GM12891 (cell line): ENCODE data around the gene PISD.

Experiments used
- DNase-seq: peaks from one replicate; pipeline ENCODE4 v3.0.0; 2011; ENCODE audit warnings: low spot score; ENCODE audit not compliant: insufficient read length
- FAIRE-seq: peaks from 2 replicates; lab custom pipeline; 2011; peaks lifted over from hg19 to GRCh38; lab: Jason Lieb, UNC
- PAX5 ChIP-seq: IDR thresholded peaks from 2 replicates; pipeline ENCODE4 v1.6.1; 2011; ENCODE audit warnings: low read length, moderate library complexity, mild to moderate bottlenecking; ENCODE audit not compliant: insufficient read depth, severe bottlenecking
- POLR2A ChIP-seq: IDR thresholded peaks from 2 replicates; pipeline ENCODE4 v1.6.1; 2011; ENCODE audit warnings: low read depth, low read length, control low read depth
- POLR2AphosphoS5 ChIP-seq: IDR thresholded peaks from 2 replicates; pipeline ENCODE4 v1.6.1; 2011; ENCODE audit warnings: low read depth, low read length, control low read depth
- POU2F2 ChIP-seq: IDR thresholded peaks from 2 replicates; pipeline ENCODE4 v1.6.1; 2011; ENCODE audit warnings: low read depth, mild to moderate bottlenecking, control low read depth, low read length, moderate library complexity
- SPI1 ChIP-seq: IDR thresholded peaks from 2 replicates; pipeline ENCODE4 v1.6.1; 2011; ENCODE audit warnings: low read depth, low read length, control low read depth
- TAF1 ChIP-seq: IDR thresholded peaks from 2 replicates; pipeline ENCODE4 v1.6.1; 2011; ENCODE audit warnings: low read depth, low read length, control low read depth

The PISD gene

DNA sequence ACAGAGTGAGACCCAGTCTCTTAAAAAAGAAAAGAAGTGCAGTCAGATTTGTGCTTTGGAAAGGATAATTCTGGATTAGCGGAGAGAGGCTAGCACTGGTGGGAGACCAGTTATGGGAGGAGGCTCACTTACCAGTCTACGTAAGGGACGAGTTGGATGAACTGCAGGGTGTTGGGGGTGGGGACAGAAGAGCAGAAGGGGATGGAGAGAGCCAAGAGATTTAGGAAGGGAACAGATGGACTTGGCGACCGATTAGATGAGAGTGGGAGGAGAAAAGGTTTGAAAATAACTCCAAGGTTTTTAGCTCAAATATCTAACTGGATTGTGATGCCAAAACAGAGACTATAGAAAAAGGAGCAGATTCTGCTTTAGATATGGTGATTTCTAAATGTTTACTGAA is 84.3 kb downstream of the PISD start:
- FAIRE-seq: no peak
- TF ChIP-seq POLR2AphosphoS5 (no peak), SPI1 (no peak), POLR2A (no peak), TAF1 (no peak), PAX5 (no peak), POU2F2 (no peak)
- no peak for DNase-seq

DNA sequence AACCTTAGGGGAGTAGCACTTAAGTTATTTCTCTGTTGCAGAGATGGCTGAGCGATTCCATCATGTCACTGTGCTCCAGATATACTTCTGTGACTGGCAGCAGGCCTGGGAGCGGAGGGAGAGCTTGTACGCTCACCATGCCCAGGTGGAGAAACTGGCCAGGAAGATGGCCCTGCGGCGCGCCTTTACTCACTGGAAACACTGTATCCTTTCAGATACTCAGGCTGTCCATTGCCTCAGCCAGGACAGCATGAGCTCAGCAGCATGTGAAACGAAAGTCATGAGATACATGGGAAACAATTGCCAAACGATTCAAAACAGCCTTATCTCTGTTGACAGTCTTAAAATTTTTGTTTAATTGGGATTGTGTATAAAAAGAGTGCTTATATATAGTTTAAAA is 86.8 kb downstream of the PISD start:
- no peak for TF ChIP-seq PAX5
- no peak for TF ChIP-seq POLR2A
- no peak for TF ChIP-seq TAF1
- no peak for TF ChIP-seq POLR2AphosphoS5
- TF ChIP-seq POU2F2: no peak
- no peak for DNase-seq
- no peak for FAIRE-seq

DNA sequence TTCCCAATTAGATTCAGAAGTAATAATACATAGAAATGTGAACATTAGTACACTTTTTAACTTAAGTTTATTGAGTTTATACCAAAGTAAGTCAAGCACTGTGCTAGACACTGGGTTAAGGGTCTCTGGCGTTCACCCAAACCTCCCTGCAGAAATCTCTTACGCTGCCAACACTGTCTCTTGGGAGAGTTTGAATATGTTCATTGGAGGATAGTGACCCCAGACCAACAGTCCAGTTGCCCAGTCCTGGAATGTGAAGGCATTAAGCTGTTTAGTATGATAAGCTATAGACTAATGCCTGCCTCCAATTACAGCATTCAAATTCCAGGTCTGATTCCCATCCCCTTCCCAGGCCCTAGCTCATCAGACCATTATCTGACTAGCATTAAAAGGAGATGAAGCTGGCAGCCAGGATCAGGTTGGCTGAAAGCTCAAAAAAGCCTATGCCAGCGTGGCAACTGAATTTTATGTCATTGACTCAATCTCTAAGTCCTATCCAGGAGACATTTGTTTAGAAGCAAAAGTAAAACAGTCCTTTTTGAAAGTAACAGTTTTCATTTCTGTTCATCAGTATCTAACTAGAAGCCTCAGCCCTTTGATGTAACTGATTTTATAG is 87.9 kb downstream of the PISD start:
- no peak for FAIRE-seq
- no peak for DNase-seq
- TF ChIP-seq PAX5: no peak
- no peak for TF ChIP-seq POLR2AphosphoS5
- no peak for TF ChIP-seq SPI1
- TF ChIP-seq POU2F2: no peak
- TF ChIP-seq POLR2A: no peak
- no peak for TF ChIP-seq TAF1

GRCh38 chr22:31572939-31573338 is 89.1 kb downstream of the PISD start:
- FAIRE-seq (no peak), DNase-seq (no peak)
- TF ChIP-seq POU2F2 (no peak), SPI1 (no peak)

DNA sequence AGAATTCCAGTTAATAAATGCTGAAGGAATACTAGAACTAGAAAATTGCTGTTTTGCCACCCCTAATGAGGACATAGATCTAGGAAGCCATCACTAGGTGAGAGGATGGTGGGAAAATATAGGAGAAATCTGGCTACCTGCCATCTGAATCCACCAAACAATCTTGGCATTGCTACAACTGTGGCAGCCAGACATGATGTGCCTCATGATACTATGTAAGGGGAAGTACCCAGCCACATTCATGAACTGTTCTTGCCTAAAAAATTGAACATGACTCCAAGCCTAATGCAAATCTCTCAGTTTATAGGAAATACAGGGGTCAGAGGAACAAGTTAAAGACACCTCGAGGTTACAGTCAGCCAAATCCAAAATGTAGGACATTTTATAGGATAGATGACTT is 92.9 kb downstream of the PISD start:
- DNase-seq (no peak), FAIRE-seq (peak; percentile 62)
- no peak for TF ChIP-seq POU2F2
- no peak for TF ChIP-seq PAX5
- no peak for TF ChIP-seq POLR2AphosphoS5
- no peak for TF ChIP-seq POLR2A
- TF ChIP-seq TAF1: no peak
- no peak for TF ChIP-seq SPI1
